Stimulated activated effector memory CD8-positive, alpha-beta T cell treated with anti-CD3 and anti-CD28 coated beads, Interleukin-12 subunit alpha, Interleukin-12 subunit beta, amount 100 ng/mL, for 72 hours (primary cell): ENCODE results near the gene RELN.

Experiments
- ATAC-seq: fragments of 150-1000 bp; cut with Tn5 transposase; 2 replicates; pipeline ENCODE4 v1.10.0; 2021
- DNase-seq, 2 donors: peaks; one replicate each; pipeline ENCODE4 v3.0.0; 2021 to 2022; ENCODE audit warnings: low spot score in 2 of 2
- H3K27ac Mint-ChIP-seq: one replicate; pipeline ENCODE4 v1.8.0; 2022; ENCODE audit warnings: mild to moderate bottlenecking, mixed read lengths
- H3K36me3 Mint-ChIP-seq: one replicate; pipeline ENCODE4 v1.8.0; 2022; ENCODE audit warnings: mild to moderate bottlenecking, mixed read lengths
- H3K4me1 Mint-ChIP-seq: one replicate; pipeline ENCODE4 v1.8.0; 2022; ENCODE audit warnings: mixed read lengths
- H3K4me3 Mint-ChIP-seq: one replicate; pipeline ENCODE4 v1.8.0; 2022; ENCODE audit warnings: mild to moderate bottlenecking, mixed read lengths
- H3K9me3 Mint-ChIP-seq: one replicate; pipeline ENCODE4 v1.8.0; 2022; ENCODE audit warnings: mixed read lengths

RELN gene

GRCh38 chr7:103474956-103475355 lies 514.5 kb downstream of the RELN start:
- no peak for ATAC-seq
- Mint-ChIP-seq H3K9me3 (no peaks in the 10 kb centered on the region), H3K4me1 (no peaks in the 10 kb centered on the region), H3K36me3 (no peaks in the 10 kb centered on the region), H3K27ac (no peak overlapping the region), H3K4me3 (no peak overlapping the region)
- no peak for DNase-seq

GRCh38 chr7:103469095-103469948 lies 520.1 kb downstream of the RELN start:
- H3K9me3 Mint-ChIP-seq = no peaks in the 10 kb centered on the region

GRCh38 chr7:103466814-103467213 lies 522.6 kb downstream of the RELN start:
- DNase-seq (no peak), ATAC-seq (no peak)
- Mint-ChIP-seq H3K4me3 (no peak overlapping the region), H3K36me3 (no peaks in the 10 kb centered on the region), H3K4me1 (no peaks in the 10 kb centered on the region), H3K9me3 (no peaks in the 10 kb centered on the region), H3K27ac (no peak overlapping the region)

More at GRCh38 chr7:103469095-103469948, 520.1 kb downstream of the RELN start:
- Mint-ChIP-seq H3K27ac (no peak overlapping the region), H3K36me3 (no peaks in the 10 kb centered on the region), H3K4me1 (no peaks in the 10 kb centered on the region), H3K4me3 (no peak overlapping the region)
- ATAC-seq = no peak
- no peak for DNase-seq

- Mint-ChIP-seq H3K9me3 (no peaks in the 10 kb centered on the region), H3K4me3 (no peak overlapping the region), H3K27ac (no peak overlapping the region), H3K36me3 (no peaks in the 10 kb centered on the region), H3K4me1 (no peaks in the 10 kb centered on the region)
- DNase-seq (no peak), ATAC-seq (no peak)
These were observed 527.1 kb downstream of the RELN start for GRCh38 chr7:103462358-103462757.

GRCh38 chr7:103447073-103447960 lies 542.1 kb downstream of the RELN start:
- Mint-ChIP-seq H3K36me3 (no peaks in the 10 kb centered on the region), H3K27ac (no peak overlapping the region), H3K4me1 (peaks cover 9% of the 10 kb centered on the region), H3K4me3 (no peak overlapping the region), H3K9me3 (peaks cover 8% of the 10 kb centered on the region)
- ATAC-seq (peak; percentile 77), DNase-seq (peak; percentile 12 to 55)

- Mint-ChIP-seq H3K4me3 (peak within 1 kb of the TSS; percentile 66), H3K4me1 (peaks cover 9% of the 10 kb centered on the region), H3K9me3 (peaks cover 1% of the 10 kb centered on the region), H3K27ac (no peak within 1 kb of the TSS), H3K36me3 (no peaks in the 10 kb centered on the region)
- peak; percentile 72 for ATAC-seq
- no peak for DNase-seq
These were observed 543.4 kb downstream of the RELN start, which contains the start of gene SLC26A5 for GRCh38 chr7:103446049-103446520. TSS of gene SLC26A5 (minus strand) at chr7:103446207. CDS start at chr7:103421514, 24,693 bp downstream.

GRCh38 chr7:103445228-103446048 lies 544.0 kb downstream of the RELN start:
- H3K4me3 Mint-ChIP-seq = peak overlapping the region; percentile 66
- no peak overlapping the region for H3K27ac Mint-ChIP-seq
- H3K4me1 Mint-ChIP-seq = peaks cover 9% of the 10 kb centered on the region
- H3K9me3 Mint-ChIP-seq = no peaks in the 10 kb centered on the region
- ATAC-seq (peak; percentile 31), DNase-seq (no peak)
- no peaks in the 10 kb centered on the region for H3K36me3 Mint-ChIP-seq

- H3K4me3 Mint-ChIP-seq = no peak overlapping the region
- ATAC-seq (no peak), DNase-seq (no peak)
- no peak overlapping the region for H3K27ac Mint-ChIP-seq
- no peaks in the 10 kb centered on the region for H3K9me3 Mint-ChIP-seq
- no peaks in the 10 kb centered on the region for H3K4me1 Mint-ChIP-seq
- H3K36me3 Mint-ChIP-seq = no peaks in the 10 kb centered on the region
These were observed 549.8 kb downstream of the RELN start for GRCh38 chr7:103439661-103440060.

GRCh38 chr7:103437623-103438022 lies 551.8 kb downstream of the RELN start:
- no peak overlapping the region for H3K4me3 Mint-ChIP-seq
- no peak overlapping the region for H3K27ac Mint-ChIP-seq
- H3K36me3 Mint-ChIP-seq = no peaks in the 10 kb centered on the region
- no peaks in the 10 kb centered on the region for H3K4me1 Mint-ChIP-seq
- DNase-seq = no peak
- no peaks in the 10 kb centered on the region for H3K9me3 Mint-ChIP-seq
- ATAC-seq = no peak

GRCh38 chr7:103432712-103433111 lies 556.7 kb downstream of the RELN start:
- Mint-ChIP-seq H3K9me3 (no peaks in the 10 kb centered on the region), H3K36me3 (no peaks in the 10 kb centered on the region)

GRCh38 chr7:103425177-103425576 lies 564.3 kb downstream of the RELN start:
- Mint-ChIP-seq H3K36me3 (no peaks in the 10 kb centered on the region), H3K4me1 (no peaks in the 10 kb centered on the region), H3K9me3 (no peaks in the 10 kb centered on the region), H3K27ac (no peak overlapping the region), H3K4me3 (no peak overlapping the region)
- DNase-seq (no peak), ATAC-seq (no peak)

More at GRCh38 chr7:103432712-103433111, 556.7 kb downstream of the RELN start:
- DNase-seq (no peak), ATAC-seq (no peak)
- H3K4me1 Mint-ChIP-seq = no peaks in the 10 kb centered on the region
- no peak overlapping the region for H3K4me3 Mint-ChIP-seq
- no peak overlapping the region for H3K27ac Mint-ChIP-seq

GRCh38 chr7:103423467-103424179 lies 565.8 kb downstream of the RELN start:
- no peaks in the 10 kb centered on the region for H3K36me3 Mint-ChIP-seq
- no peaks in the 10 kb centered on the region for H3K4me1 Mint-ChIP-seq
- ATAC-seq (peak; percentile 68), DNase-seq (no peak)
- H3K27ac Mint-ChIP-seq = no peak overlapping the region
- H3K4me3 Mint-ChIP-seq = no peak overlapping the region
- no peaks in the 10 kb centered on the region for H3K9me3 Mint-ChIP-seq
